HG03469 (cell line): ENCODE measurements around the gene ICAM1.
"Not testable (repeated sequence)": the region's sequence is repeated elsewhere in the genome, so short reads cannot be mapped to it uniquely, and the experiment has no call there.

Source experiments
- ATAC-seq: cut with Tn5 transposase; IDR thresholded peaks from one replicate; pipeline ENCODE4 v1.9.1; 2021; ENCODE audit warnings: mild to moderate bottlenecking, moderate library complexity, moderate number of reproducible peaks; ENCODE audit not compliant: unreplicated experiment

The ICAM1 gene, protein sequence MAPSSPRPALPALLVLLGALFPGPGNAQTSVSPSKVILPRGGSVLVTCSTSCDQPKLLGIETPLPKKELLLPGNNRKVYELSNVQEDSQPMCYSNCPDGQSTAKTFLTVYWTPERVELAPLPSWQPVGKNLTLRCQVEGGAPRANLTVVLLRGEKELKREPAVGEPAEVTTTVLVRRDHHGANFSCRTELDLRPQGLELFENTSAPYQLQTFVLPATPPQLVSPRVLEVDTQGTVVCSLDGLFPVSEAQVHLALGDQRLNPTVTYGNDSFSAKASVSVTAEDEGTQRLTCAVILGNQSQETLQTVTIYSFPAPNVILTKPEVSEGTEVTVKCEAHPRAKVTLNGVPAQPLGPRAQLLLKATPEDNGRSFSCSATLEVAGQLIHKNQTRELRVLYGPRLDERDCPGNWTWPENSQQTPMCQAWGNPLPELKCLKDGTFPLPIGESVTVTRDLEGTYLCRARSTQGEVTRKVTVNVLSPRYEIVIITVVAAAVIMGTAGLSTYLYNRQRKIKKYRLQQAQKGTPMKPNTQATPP

DNA sequence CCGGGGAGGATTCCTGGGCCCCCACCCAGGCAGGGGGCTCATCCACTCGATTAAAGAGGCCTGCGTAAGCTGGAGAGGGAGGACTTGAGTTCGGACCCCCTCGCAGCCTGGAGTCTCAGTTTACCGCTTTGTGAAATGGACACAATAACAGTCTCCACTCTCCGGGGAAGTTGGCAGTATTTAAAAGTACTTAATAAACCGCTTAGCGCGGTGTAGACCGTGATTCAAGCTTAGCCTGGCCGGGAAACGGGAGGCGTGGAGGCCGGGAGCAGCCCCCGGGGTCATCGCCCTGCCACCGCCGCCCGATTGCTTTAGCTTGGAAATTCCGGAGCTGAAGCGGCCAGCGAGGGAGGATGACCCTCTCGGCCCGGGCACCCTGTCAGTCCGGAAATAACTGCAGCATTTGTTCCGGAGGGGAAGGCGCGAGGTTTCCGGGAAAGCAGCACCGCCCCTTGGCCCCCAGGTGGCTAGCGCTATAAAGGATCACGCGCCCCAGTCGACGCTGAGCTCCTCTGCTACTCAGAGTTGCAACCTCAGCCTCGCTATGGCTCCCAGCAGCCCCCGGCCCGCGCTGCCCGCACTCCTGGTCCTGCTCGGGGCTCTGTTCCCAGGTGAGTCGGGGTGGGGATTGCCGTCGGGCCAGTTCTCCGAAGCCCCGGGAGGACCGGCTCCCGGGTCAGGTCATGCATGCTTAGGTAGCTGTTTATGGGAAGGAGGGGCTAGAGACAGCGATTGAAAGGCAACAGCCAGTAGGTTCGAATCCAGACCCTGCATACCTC is at the start of gene ICAM1:
Gene ICAM1 (plus strand): TSS at position 505 of the 779 bp plus-strand sequence. CDS start 40 bp downstream, at position 545.
- ATAC-seq = no peak

- no peak for ATAC-seq
Observed at GRCh38 chr19:10222201-10222890, 48.6 kb upstream of the ICAM1 start.

- ATAC-seq = no peak
Observed at GRCh38 chr19:10223488-10224213, 47.3 kb upstream of the ICAM1 start.

DNA sequence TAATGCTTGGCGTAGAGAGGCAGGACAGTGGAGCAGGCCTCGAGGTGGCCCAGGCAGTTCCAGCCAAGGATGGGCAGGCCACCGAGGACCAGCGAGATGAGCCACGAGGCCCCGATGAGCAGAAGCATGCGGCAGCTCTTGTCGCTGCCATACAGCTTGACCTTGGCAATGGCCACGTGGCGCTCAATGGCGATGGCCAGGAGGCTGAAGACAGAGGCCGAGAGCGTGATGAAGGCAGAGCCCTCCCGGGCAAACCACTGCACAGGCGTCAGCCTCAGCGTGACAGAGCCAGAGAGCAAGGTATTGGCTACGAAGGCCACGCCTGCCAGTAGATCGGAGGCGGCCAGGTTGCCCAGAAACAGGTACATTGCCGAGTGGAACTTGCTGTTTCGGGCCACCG is 46.6 kb upstream of the ICAM1 start:
- ATAC-seq = no peak

GRCh38 chr19:10226021-10226375 is 44.9 kb upstream of the ICAM1 start:
- ATAC-seq = no peak

DNA sequence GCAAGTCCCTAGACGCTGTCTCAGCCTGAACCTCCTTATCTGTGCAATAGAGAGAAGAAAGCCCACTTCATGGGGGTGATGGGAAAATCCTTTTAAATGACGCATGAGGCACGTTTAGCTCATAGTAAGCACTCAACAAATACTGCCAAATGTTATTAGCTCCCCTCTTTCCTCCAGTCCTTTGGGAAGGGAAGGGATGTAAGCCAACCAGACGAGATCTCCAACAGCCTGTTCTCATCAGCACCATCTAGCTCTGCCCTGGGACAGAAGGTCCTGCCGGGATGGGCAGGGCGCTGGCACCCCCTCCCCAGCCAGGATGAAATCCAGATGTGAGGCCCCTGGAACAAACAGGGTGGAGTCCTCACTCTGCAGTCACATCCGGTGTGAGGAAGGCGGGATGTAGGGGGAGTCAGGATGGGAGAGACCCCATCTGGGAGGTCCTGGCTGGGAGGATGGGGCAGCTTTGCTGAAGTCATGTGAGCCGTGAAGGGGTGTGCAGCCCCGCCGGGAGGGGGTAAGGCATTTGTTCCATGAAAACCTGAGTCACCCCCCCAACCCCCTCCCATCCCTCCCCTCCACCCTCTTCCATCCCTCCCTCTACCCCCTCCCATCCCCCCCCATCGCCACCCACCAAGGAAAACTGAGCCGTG is 44.4 kb upstream of the ICAM1 start:
- ATAC-seq = no peak

DNA sequence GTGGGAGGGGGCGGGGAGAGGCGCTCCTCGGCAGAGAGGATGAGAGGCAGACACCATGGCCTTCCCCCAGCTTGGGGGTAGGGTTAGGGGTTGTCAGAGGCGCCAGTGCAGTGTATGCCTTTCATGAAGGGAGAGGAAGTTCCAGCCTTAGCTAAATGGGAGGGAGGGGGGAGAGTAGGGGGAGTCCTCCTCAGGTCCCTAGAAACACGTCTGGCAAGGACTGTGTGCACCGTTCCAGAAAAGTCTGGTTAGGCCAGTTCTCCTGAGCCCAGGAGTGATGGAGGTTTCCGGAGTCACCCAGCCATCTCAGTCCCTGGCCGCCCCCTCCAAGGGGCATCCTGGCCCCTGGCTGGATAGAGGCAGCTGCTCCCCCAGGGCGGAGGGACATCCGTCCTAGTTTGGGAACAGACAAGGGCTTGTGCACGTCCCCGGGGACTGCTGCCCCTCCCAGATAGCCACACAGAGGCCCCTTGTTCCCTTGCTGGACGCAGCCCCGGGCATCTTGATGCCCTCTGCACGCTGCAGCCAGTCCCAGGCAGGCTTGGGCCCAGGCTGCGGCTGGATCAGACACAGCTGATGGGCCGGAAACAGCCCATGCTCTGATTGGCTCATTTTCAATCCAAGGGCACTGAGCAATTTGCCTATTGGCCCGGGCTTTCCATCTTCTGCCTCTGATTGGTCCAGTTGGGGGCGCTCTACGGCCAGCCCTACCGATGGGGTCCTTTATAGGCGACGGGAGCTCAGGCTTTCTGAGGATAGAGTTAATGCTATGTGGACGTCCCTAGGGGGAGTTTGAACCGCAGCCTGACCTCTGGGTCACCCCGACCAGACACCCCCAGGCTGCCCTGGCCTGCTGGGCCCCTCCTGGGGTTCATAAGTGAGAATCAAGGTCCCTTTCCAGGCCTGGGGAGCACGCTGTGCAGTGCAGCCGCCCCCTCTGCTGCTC is 43.6 kb upstream of the ICAM1 start:
- no peak for ATAC-seq

DNA sequence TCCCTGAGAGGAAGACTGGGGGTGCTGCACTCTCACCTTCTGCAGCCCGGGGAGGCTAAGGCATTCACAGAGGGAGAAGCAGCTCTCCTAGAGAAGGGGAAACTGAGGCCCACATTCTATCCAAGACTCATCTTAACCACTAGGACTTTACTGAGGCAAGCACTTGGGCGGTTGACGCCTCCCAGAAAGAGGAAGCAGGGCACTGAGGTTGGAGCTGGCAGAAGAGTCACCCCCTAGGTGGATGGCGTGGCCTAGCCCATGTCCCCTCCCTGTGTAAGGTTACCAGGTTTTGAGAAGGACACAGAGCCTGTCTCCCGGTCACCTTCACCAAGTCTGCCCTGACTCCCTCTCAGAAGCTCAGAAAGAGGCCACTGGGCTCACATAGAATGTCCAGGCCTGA is 42.5 kb upstream of the ICAM1 start:
- no peak for ATAC-seq

DNA sequence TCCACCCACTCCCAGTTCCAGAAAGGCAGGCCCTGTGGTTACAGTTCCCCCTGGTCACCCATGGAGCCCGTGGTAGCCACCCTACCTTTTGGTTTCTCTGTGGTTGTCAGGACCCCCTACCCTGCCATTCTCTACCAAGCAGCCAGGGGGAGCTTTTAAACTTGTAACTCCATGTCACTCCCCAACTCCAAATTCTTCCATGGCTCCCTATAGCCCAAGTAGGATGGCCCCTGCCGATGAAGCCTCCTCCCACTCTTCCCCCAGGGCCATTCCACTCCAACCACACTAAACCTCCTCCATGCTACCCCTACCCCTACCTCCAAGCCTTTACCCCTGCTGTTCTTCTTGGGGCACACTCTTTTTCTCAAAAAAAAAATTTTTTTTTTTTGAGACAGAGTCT is 42.0 kb upstream of the ICAM1 start:
- no peak for ATAC-seq

DNA sequence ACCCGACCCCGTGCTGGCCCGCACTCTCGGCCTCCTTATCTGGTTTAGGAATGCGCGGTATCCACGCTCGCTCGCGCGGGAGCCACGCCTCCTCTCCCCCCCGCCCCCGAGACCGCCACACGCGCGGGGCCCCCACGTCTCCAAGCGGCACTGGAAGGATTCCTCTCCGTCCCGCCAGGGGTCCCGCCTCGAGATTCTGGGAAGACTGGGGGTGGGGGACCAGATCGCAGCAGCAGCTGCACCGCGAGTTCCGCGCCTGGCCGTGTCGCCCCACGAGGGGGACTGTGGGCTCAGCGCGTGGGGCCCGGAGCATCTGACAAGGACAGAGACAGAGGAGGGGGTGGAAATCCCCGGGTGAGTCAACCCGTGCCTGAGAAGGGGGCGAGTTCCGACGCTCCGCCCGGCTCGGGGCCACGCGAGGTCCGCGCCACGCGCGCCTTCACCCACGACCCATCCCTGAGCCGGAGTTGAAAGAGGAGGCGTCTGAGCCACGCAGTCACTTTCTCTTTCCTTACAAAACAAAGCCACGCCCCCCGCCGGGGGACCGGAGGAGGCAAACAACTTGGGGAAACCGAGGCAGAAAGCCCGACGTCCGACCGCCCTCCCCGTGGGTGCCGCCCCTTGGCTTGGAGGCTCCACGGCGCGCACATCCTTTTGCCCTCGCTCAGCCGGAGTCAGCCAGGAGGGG is 40.6 kb upstream of the ICAM1 start:
- ATAC-seq = no peak

GRCh38 chr19:10230861-10231611 is 39.9 kb upstream of the ICAM1 start, which contains the start of gene S1PR2:
Gene S1PR2, minus strand, starts transcription at chr19:10231331. Its CDS starts 6,426 bp downstream, at chr19:10224905.
- ATAC-seq = no peak

GRCh38 chr19:10231612-10232228 is 39.2 kb upstream of the ICAM1 start:
- ATAC-seq = no peak

- ATAC-seq = no peak
Observed at GRCh38 chr19:10233946-10234345, 37.0 kb upstream of the ICAM1 start.

DNA sequence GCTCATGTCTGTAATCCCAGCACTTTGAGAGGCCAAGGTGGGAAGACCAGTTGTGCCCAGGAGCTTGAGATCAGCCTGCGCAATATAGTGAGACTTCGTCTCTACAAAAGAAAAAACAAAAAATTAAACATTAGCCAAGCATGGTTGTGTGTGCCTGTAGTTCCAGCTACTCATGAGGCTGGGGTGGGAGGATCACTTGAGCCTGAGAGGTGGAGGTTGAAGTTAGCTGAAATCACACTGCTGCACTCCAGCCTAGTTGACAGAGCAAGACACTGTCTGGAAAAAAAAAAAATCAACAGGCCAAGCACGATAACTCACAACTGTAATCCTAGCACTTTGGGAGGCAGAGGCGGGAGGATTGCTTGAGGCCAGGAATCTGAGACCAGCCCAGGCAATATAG is 35.9 kb upstream of the ICAM1 start:
- no peak for ATAC-seq

- ATAC-seq = not testable (repeated sequence)
Observed at GRCh38 chr19:10235409-10235808, 35.5 kb upstream of the ICAM1 start.

GRCh38 chr19:10237702-10238101 is 33.2 kb upstream of the ICAM1 start:
- no peak for ATAC-seq

- ATAC-seq = no peak
Observed at GRCh38 chr19:10238172-10238783, 32.6 kb upstream of the ICAM1 start.
